Coronary artery (tissue), 2 donors: ENCODE results near the gene LCA5.
A peak's percentile ranks its signal among the peaks of the same experiment; 100 is the strongest.
"Not testable (repeated sequence)": the region's sequence is repeated elsewhere in the genome, so short reads cannot be mapped to it uniquely, and the experiment has no call there.

Experiments
- DNase-seq: peaks from one replicate; pipeline ENCODE4 v3.0.0-alpha.2; 2017; ENCODE audit warnings: low spot score
- H3K27ac ChIP-seq, 2 donors: fragments of 200-600 bp; sonication (generic); one replicate each; pipeline ENCODE4 v1.5.1; 2016 to 2019
- H3K4me3 ChIP-seq: fragments of 200-600 bp; sonication (generic); 2 replicates; pipeline ENCODE4 v1.5.1; 2016; ENCODE audit warnings: mild to moderate bottlenecking, moderate library complexity
- TF ChIP-seq, protein P1 (sequence below): fragments of 200-600 bp; sonication (generic); IDR thresholded peaks from one replicate; pipeline ENCODE4 v1.5.1; 2019; ENCODE audit warnings: antibody characterized with exemption

The LCA5 gene

DNA sequence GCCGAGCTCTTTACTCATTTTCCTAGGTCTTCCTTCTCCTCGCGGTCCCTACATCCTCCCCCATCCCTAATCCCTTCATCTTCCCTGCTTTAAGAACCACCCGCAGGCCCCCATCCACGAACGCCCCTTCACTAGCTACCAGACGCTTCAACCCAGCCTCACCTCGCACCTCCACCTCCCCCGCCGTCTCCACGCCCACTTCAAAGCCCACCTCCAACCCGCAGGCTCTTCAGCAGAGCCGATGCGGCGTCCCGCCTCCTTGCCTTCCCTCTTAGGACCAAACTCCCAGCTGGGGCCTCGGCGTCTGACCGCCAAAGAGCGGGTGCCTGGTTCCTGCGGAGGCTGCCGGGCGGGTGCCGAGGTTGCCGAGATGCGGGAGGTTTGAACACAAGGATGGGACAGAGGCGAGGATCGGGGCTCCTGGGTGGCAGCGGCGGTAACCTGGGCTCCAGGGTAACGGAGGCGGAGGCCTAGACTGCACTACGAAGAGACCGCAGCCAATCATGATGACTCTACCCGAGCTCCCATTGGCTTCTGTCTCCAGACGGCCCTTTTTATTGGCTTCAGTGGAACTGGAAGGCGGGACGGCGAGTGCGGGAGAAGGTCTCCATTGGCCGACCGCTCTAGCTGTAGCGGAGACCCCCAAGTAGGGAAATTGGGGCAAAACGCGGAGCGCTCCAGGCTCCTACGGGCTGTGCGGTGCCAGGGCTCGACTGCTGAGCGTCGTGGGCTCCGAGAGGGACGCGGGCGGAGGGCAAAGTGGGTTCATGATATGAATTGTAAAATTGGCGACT lies at the start of gene LCA5:
Gene LCA5, minus strand, starts transcription at position 477 of the 794 bp plus-strand sequence. CDS start 18,536 bp downstream, outside the sequence.
- H3K27ac ChIP-seq: peak within 1 kb of the TSS; percentile 94 to 97
- DNase-seq: peak; percentile 97
- TF ChIP-seq, protein P1, sequence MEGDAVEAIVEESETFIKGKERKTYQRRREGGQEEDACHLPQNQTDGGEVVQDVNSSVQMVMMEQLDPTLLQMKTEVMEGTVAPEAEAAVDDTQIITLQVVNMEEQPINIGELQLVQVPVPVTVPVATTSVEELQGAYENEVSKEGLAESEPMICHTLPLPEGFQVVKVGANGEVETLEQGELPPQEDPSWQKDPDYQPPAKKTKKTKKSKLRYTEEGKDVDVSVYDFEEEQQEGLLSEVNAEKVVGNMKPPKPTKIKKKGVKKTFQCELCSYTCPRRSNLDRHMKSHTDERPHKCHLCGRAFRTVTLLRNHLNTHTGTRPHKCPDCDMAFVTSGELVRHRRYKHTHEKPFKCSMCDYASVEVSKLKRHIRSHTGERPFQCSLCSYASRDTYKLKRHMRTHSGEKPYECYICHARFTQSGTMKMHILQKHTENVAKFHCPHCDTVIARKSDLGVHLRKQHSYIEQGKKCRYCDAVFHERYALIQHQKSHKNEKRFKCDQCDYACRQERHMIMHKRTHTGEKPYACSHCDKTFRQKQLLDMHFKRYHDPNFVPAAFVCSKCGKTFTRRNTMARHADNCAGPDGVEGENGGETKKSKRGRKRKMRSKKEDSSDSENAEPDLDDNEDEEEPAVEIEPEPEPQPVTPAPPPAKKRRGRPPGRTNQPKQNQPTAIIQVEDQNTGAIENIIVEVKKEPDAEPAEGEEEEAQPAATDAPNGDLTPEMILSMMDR: no peak
- H3K4me3 ChIP-seq: peak within 1 kb of the TSS; percentile 92

- no peak for DNase-seq
- Histone ChIP-seq H3K27ac (no peak overlapping the region), H3K4me3 (no peak overlapping the region)
- TF ChIP-seq, protein P1: no peak
Observed at GRCh38 chr6:79586548-79586947, 49.3 kb upstream of the LCA5 start.

DNA sequence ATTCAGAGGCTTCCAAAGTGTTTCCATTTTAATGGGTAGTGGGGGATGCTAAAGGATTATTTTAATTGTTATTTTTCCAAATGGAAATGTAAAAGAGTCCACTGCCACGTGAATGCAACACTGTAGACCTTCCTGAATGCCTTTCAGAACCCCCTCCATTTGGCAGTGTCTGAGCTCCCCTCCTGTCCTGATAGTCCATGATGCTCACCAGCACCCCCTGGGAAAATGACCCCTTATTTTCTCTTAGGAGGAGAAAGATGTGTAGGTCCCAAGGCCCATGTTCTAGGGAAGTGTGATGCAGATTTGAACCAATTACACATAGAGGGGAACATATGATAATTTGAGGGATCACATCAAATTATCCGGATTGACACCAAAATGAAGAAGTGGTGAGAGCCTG lies 47.1 kb upstream of the LCA5 start:
- TF ChIP-seq, protein P1: no peak
- DNase-seq: no peak
- Histone ChIP-seq H3K27ac (no peak overlapping the region), H3K4me3 (no peak overlapping the region)

DNA sequence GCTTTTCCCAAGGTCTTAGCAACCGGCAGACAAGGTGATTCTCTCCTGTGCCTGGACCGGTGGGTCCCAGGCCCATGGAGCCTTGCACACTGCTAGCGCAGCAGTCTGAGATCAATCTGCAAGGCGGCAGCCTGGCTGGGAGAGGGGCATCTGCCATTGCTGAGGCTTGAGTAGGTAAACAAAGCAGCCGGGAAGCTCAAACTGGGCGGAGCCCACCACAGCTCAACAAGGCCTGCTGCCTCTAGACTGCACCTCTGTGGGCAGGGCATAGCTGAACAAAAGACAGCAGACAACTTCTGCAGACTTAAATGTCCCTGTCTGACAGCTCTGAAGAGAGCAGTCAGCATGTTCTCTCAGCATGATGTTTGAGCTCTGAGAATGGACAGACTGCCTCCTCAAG lies 40.7 kb upstream of the LCA5 start:
- DNase-seq, H3K4me3 ChIP-seq, H3K27ac ChIP-seq: not testable (repeated sequence)

GRCh38 chr6:79574630-79575225 lies 37.5 kb upstream of the LCA5 start:
- DNase-seq: no peak
- TF ChIP-seq, protein P1: no peak
- Histone ChIP-seq H3K4me3 (no peak overlapping the region), H3K27ac (no peak overlapping the region)

GRCh38 chr6:79574174-79574573 lies 36.9 kb upstream of the LCA5 start:
- TF ChIP-seq, protein P1: no peak
- no peak for DNase-seq
- Histone ChIP-seq H3K27ac (no peak overlapping the region), H3K4me3 (no peak overlapping the region)

GRCh38 chr6:79571030-79571367 lies 33.8 kb upstream of the LCA5 start:
- H3K4me3 ChIP-seq: peak overlapping the region; percentile 34
- DNase-seq: no peak
- no peak overlapping the region for H3K27ac ChIP-seq

More at GRCh38 chr6:79571030-79571367, 33.8 kb upstream of the LCA5 start:
- TF ChIP-seq, protein P1: no peak
